ENCODE results near the gene PPP3CA. TPM values are rescaled to one million over a fixed set of nuclear protein-coding genes. Genes with fewer than 3 reads are reported as not detected.

Gene PPP3CA
- total RNA-seq, 1 donor from 2014 or later, result 16.7 TPM

GRCh38 chr4:101158507-101158906, 188.8 kb downstream of the PPP3CA start:
- H3K4me3 ChIP-seq, result no peak overlapping the region
- no peak overlapping the region for H3K27ac ChIP-seq (replicated peaks)
- intact Hi-C loops (cut with micrococcal nuclease), result no loop called here
- no peaks in the 10 kb centered on the region for H3K27me3 ChIP-seq (ENCODE audit: low read depth)
- no peaks in the 10 kb centered on the region for H3K36me3 ChIP-seq
- no peaks in the 10 kb centered on the region for H3K9me3 ChIP-seq (replicated peaks)
- H3K4me1 ChIP-seq, result peaks cover 9% of the 10 kb centered on the region
- no peak for TF ChIP-seq CTCF (IDR thresholded peaks at IDR 0.05; ENCODE audit: borderline replicate concordance)
- DNase-seq, result no peak

DNA sequence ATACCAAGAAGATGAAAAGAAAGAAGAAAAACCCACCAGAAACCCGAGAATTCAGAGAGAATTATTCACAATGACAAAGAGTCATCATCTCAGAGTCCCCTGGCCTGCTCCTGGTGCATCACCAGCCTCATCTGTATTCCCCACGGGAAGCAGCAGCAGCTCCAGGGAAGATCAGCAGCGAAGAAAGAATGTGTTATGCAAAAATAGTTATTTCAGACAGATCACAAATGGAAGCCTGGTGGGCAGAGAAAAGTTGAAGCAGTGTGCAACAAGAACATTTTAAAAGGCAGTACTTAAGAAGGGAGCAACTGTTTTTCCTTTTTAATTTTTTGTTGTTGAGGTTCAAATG, 189.2 kb downstream of the PPP3CA start:
- no peak overlapping the region for H3K4me3 ChIP-seq

DNA sequence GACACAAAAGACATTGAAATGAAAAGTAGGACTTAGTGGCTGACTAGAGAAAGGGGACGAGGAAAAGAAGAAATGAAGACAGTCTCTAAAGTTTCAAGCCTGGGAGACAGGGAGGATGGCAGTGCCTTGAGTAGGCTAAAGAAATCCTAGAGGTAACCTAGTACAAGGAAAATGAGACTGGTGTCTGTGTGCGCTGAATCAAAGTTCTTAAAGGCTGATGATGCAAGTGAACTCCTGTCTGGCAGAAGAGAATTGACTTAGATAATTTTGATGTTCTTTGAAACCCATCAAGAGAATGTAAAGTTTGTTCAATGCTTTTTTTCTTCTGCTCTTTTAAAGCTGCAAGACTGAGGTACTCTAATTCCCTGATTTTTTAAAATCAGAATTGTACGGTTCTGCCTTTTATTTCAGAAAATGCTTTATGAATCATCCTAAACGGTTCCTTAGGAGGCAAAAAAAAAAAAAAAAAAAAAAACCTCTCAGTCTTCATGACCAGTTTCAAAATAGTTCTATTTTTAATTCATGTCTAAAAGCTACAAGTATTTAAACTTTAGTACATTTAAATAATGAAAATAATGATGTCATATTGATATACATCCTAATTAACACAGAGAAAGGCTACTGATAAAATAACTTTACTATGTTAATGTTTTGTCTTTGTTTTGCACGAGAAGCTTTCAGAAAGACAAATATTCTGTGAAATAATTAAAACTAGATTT, 189.8 kb downstream of the PPP3CA start:
- H3K27me3 ChIP-seq (ENCODE audit: low read depth), result no peaks in the 10 kb centered on the region
- intact Hi-C loops (cut with micrococcal nuclease), result no loop called here
- peaks cover 14% of the 10 kb centered on the region for H3K4me1 ChIP-seq
- H3K36me3 ChIP-seq, result no peaks in the 10 kb centered on the region
- H3K27ac ChIP-seq (replicated peaks), result no peak overlapping the region
- H3K4me3 ChIP-seq, result no peak overlapping the region
- no peaks in the 10 kb centered on the region for H3K9me3 ChIP-seq (replicated peaks)
- TF ChIP-seq CTCF (IDR thresholded peaks at IDR 0.05; ENCODE audit: borderline replicate concordance), result no peak
- DNase-seq, result no peak

More for the DNA sequence above, 189.2 kb downstream of the PPP3CA start:
- Histone ChIP-seq H3K27ac (replicated peaks) (no peak overlapping the region), H3K27me3 (ENCODE audit: low read depth) (no peaks in the 10 kb centered on the region), H3K9me3 (replicated peaks) (no peaks in the 10 kb centered on the region), H3K4me1 (peaks cover 10% of the 10 kb centered on the region), H3K36me3 (no peaks in the 10 kb centered on the region)
- intact Hi-C loops (cut with micrococcal nuclease), result no loop called here
- no peak for DNase-seq
- TF ChIP-seq CTCF (IDR thresholded peaks at IDR 0.05; ENCODE audit: borderline replicate concordance), result no peak

DNA sequence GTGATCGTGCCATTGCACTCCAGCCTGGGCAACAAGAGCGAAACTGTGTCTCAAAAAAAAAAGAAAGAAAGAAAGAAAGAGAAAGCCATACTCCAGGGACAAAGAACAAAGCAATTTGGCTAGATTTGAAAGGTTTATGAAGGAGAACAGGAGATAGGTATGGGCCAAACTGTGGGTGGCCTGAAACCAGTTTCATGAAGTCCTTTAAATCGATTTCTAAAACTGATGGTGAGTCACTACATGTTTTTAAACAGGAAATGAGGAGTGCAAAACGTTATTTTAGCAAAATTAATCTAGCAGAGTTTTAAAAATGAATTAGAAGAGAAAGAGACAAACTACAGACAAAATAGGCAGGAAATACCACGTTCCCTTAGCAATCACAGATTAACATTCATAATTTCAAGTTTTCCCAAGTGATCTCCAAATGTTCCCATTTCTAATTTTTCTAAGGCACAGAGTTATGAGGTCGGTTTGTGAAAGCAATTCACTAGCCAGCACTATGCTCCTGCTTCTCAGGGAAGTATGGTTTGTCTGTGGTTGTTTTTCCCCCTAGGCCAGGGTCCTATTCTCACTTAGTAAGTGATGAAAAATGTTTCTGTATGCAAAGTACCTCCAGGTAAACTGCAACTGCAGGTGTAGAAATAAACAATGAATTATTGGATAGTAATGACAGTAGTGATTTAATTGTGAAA, 190.6 kb downstream of the PPP3CA start:
- no peak for TF ChIP-seq CTCF (IDR thresholded peaks at IDR 0.05; ENCODE audit: borderline replicate concordance)
- Histone ChIP-seq H3K27ac (replicated peaks) (no peak overlapping the region), H3K4me3 (no peak overlapping the region), H3K4me1 (peaks cover 14% of the 10 kb centered on the region), H3K27me3 (ENCODE audit: low read depth) (no peaks in the 10 kb centered on the region), H3K36me3 (no peaks in the 10 kb centered on the region), H3K9me3 (replicated peaks) (no peaks in the 10 kb centered on the region)
- intact Hi-C loops (cut with micrococcal nuclease), result no loop called here
- no peak for DNase-seq

DNA sequence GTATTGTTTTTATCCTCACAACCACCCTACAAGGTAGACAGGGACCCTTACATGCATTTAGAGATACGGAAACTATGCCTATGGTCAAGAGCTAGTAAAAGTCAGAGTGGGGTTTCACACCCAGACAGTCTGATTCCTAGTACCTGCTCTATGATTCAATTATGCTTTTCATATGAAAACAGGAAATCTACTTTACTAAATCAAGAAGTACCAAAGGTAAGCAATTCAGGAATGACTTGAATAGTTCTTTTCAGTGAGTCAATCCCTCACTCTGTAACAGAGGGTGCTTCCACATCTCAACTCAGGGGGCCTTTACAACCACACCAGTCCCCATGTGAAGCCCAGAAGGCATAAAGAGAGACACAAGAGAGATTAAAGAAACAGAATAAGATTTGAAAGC, 191.4 kb downstream of the PPP3CA start:
- no peak for TF ChIP-seq CTCF (IDR thresholded peaks at IDR 0.05; ENCODE audit: borderline replicate concordance)
- Histone ChIP-seq H3K4me1 (peaks cover 14% of the 10 kb centered on the region), H3K4me3 (no peak overlapping the region), H3K9me3 (replicated peaks) (no peaks in the 10 kb centered on the region), H3K27me3 (ENCODE audit: low read depth) (no peaks in the 10 kb centered on the region), H3K27ac (replicated peaks) (no peak overlapping the region), H3K36me3 (no peaks in the 10 kb centered on the region)
- intact Hi-C loops (cut with micrococcal nuclease), result no loop called here
- DNase-seq, result no peak
